ENCODE data around the gene SGCD. TPM values are rescaled to one million over a fixed set of nuclear protein-coding genes. Genes with fewer than 3 reads are reported as not detected.

SGCD gene
- total RNA-seq, 6 experiments from 2014 or later = 5.2 to 6.7 (median 6.4) TPM

DNA sequence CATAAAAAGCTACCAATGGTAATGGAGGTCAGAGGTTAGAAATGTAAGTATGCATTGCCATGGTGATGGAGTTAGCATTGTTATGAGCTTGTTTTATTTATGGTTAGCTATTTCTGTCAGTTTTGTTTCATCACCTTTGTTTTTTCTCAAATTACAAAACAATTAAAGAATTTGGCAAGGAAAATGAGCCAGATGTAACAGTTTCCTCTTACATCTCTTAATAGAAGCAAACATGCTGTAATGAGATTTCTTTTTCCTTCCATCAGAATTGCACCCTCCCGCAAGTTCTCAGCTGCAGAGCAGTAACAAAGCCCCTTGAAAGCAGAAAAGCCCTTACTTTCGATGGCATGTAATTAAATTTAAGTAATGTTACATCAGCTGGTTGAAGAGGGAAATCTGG, 233.0 kb downstream of the SGCD start:
- DNase-seq = no peak
- no peak overlapping the region for H3K4me3 Mint-ChIP-seq
- no peaks in the 10 kb centered on the region for H3K4me1 Mint-ChIP-seq (ENCODE audit: low read depth)
- no peak overlapping the region for H3K27ac Mint-ChIP-seq
- H3K36me3 Mint-ChIP-seq (ENCODE audit: low read depth) = no peaks in the 10 kb centered on the region
- TF ChIP-seq, protein P1, sequence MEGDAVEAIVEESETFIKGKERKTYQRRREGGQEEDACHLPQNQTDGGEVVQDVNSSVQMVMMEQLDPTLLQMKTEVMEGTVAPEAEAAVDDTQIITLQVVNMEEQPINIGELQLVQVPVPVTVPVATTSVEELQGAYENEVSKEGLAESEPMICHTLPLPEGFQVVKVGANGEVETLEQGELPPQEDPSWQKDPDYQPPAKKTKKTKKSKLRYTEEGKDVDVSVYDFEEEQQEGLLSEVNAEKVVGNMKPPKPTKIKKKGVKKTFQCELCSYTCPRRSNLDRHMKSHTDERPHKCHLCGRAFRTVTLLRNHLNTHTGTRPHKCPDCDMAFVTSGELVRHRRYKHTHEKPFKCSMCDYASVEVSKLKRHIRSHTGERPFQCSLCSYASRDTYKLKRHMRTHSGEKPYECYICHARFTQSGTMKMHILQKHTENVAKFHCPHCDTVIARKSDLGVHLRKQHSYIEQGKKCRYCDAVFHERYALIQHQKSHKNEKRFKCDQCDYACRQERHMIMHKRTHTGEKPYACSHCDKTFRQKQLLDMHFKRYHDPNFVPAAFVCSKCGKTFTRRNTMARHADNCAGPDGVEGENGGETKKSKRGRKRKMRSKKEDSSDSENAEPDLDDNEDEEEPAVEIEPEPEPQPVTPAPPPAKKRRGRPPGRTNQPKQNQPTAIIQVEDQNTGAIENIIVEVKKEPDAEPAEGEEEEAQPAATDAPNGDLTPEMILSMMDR (IDR thresholded peaks at IDR 0.05) = no peak
- peaks cover 9% of the 10 kb centered on the region; the same call in 1 of the 2 replicates for H3K9me3 Mint-ChIP-seq
- H3K27me3 Mint-ChIP-seq (ENCODE audit: insufficient read depth) = no peaks in the 10 kb centered on the region

DNA sequence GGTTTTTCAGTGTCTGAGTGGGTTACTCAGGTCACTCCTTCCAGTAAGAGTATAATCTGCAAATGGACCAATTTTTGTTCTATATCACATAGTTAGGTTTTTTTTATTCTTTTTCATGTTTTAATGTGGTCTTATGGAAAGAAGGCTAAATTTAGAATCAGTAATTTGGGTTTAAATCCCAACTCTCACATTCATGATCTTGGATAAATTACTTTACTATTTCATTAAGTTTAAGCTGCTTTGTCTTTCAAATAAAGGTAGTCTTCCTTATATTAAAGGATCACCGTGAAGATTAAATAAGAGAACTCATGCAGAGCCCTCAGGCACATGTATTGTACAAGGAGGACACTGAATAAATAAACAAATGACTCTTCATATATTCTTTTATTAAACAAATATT, 234.7 kb downstream of the SGCD start:
- DNase-seq = no peak
- Mint-ChIP-seq H3K27ac (no peak overlapping the region), H3K36me3 (ENCODE audit: low read depth) (no peaks in the 10 kb centered on the region), H3K27me3 (ENCODE audit: insufficient read depth) (no peaks in the 10 kb centered on the region), H3K9me3 (peaks cover 13% of the 10 kb centered on the region; the same call in 1 of the 2 replicates), H3K4me1 (ENCODE audit: low read depth) (no peaks in the 10 kb centered on the region), H3K4me3 (no peak overlapping the region)
- TF ChIP-seq, protein P1 (IDR thresholded peaks at IDR 0.05) = no peak

DNA sequence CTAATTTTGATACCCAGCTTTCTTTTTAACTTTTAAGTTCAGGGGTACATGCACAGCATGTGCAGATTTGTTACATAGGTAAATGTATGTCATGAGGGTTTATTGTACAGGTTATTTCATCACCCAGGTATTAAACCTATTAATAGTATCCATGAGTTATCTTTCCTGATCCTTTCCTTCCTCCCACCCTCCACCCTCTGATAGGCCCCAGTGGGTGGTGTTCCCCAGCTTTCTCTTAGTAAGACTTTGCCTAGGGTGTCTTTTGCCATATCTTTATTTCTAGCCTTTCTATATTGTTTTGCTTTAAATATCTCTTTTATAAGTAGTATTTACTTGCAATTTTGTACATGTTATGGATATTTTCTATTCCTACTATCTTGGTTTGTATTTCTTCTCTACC, 243.7 kb downstream of the SGCD start:
- DNase-seq = no peak
- H3K27me3 Mint-ChIP-seq (ENCODE audit: insufficient read depth) = no peaks in the 10 kb centered on the region
- H3K27ac Mint-ChIP-seq = no peak overlapping the region
- H3K4me1 Mint-ChIP-seq (ENCODE audit: low read depth) = no peaks in the 10 kb centered on the region
- H3K9me3 Mint-ChIP-seq = peaks cover 12% of the 10 kb centered on the region
- no peak overlapping the region for H3K4me3 Mint-ChIP-seq
- TF ChIP-seq, protein P1 (IDR thresholded peaks at IDR 0.05) = no peak
- no peaks in the 10 kb centered on the region for H3K36me3 Mint-ChIP-seq (ENCODE audit: low read depth)

DNA sequence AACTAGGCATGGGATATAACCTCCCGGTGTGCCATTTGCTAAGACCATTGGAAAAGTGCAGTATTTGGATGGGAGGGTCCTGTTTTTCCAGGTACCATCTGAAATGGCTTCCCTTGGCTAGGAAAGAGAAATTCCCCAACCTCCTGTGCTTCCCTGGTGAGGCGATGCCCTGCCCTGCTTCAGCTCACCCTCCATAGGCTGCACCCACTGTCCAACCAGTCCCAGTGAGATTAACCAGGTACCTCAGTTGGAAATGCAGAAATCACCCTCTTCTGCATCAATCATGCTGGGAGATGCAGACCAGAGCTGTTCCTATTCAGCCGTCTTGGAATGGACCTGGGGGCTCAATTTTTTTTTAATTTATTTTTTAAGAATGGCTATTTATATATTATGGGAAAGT, 254.8 kb downstream of the SGCD start:
- no peaks in the 10 kb centered on the region for H3K4me1 Mint-ChIP-seq (ENCODE audit: low read depth)
- no peak overlapping the region for H3K27ac Mint-ChIP-seq
- DNase-seq = no peak
- H3K9me3 Mint-ChIP-seq = peaks cover 27% of the 10 kb centered on the region
- TF ChIP-seq, protein P1 (IDR thresholded peaks at IDR 0.05) = no peak
- H3K27me3 Mint-ChIP-seq (ENCODE audit: insufficient read depth) = no peaks in the 10 kb centered on the region; the same call in 1 of the 2 replicates
- no peaks in the 10 kb centered on the region; the same call in 1 of the 2 replicates for H3K36me3 Mint-ChIP-seq (ENCODE audit: low read depth)
- H3K4me3 Mint-ChIP-seq = no peak overlapping the region

DNA sequence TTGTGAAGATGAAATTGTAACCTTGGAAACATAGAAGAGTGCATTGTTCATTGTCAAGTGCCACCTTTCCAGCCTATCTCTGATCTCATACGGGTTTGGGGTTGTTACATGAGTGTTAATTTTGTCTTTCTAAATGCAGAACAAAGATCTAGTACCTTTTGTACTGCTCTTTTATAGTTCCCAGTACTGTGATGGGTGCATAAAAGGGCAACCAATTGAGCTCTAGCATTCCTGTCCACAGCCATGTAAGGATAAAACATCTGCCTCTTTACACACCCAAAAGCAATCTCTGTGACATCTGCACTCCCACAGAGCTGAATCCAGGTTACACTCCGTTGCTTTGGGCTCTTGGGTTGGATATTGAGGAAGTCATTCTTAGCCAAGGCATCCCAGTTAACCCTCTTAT, 255.2 kb downstream of the SGCD start:
- Mint-ChIP-seq H3K27me3 (ENCODE audit: insufficient read depth) (no peaks in the 10 kb centered on the region; the same call in 1 of the 2 replicates), H3K4me3 (no peak overlapping the region)
- TF ChIP-seq, protein P1 (IDR thresholded peaks at IDR 0.05) = no peak

DNA sequence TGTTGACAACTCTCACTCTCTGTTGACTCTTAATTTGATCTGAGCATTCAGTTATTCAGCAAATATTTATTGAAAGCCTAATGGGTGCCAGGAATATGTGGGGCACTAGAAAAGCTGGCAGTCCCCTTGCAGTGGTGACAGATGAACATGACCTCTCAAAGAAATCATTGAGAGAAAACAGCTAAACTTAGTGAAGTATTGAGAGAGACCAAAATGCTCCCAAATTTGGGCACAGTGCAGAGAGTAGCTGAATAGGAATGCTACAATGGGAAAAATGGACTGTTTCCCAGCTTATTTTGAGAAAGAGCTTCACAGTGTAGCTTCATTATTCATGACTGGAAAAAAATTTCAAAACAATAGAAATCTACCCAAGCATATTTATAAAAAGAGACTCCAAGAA, 257.9 kb downstream of the SGCD start:
- TF ChIP-seq, protein P1 (IDR thresholded peaks at IDR 0.05) = no peak
- H3K27me3 Mint-ChIP-seq (ENCODE audit: insufficient read depth) = no peaks in the 10 kb centered on the region; the same call in 1 of the 2 replicates
- no peak overlapping the region for H3K27ac Mint-ChIP-seq
- no peak for DNase-seq
- H3K4me1 Mint-ChIP-seq (ENCODE audit: low read depth) = no peaks in the 10 kb centered on the region
- peaks cover 9% of the 10 kb centered on the region for H3K9me3 Mint-ChIP-seq
- no peaks in the 10 kb centered on the region; the same call in 1 of the 2 replicates for H3K36me3 Mint-ChIP-seq (ENCODE audit: low read depth)
- no peak overlapping the region for H3K4me3 Mint-ChIP-seq

More for the DNA sequence above, 255.2 kb downstream of the SGCD start:
- DNase-seq = no peak
- no peak overlapping the region for H3K27ac Mint-ChIP-seq
- no peaks in the 10 kb centered on the region for H3K4me1 Mint-ChIP-seq (ENCODE audit: low read depth)
- H3K9me3 Mint-ChIP-seq = peaks cover 27% of the 10 kb centered on the region
- no peaks in the 10 kb centered on the region; the same call in 1 of the 2 replicates for H3K36me3 Mint-ChIP-seq (ENCODE audit: low read depth)
